Stomach (tissue), 9 donors: ENCODE data around the gene RRBP1. TPM values are rescaled to one million over a fixed set of nuclear protein-coding genes. Genes with fewer than 3 reads are reported as not detected.

ENCODE experiments used
- DNase-seq, 2 donors: peaks; one replicate each; pipeline versions ENCODE4 v3.0.0 to v3.0.0-alpha.2; 2013 to 2019
- H3K27ac ChIP-seq, 5 donors: fragments of 200-600 bp in 4 of 5; sonication (generic) in 4 of 5; one replicate each; pipeline ENCODE4 v1.5.1; 2013 to 2019; ENCODE audit warnings: mild to moderate bottlenecking in 1 of 5, moderate library complexity in 1 of 5
- H3K27me3 ChIP-seq, 3 donors: fragments of 200-600 bp; sonication (generic); one replicate each; pipeline ENCODE4 v1.5.1; 2017 to 2019; ENCODE audit warnings: mixed run types in 1 of 3
- H3K36me3 ChIP-seq, 4 donors: fragments of 200-600 bp; sonication (generic); 1 replicate in 3 of 4; 2 replicates in 1 of 4; pipeline ENCODE4 v1.5.1; 2016 to 2019
- H3K4me1 ChIP-seq, 4 donors: fragments of 200-600 bp; sonication (generic); one replicate each; pipeline ENCODE4 v1.5.1; 2016 to 2019
- H3K4me3 ChIP-seq, 4 donors: fragments of 200-600 bp; sonication (generic) in 3 of 4; one replicate each; pipeline ENCODE4 v1.5.1; 2016 to 2019; ENCODE audit warnings: mild to moderate bottlenecking in 1 of 4
- H3K9me3 ChIP-seq, 4 donors: fragments of 200-600 bp; sonication (generic); one replicate each; pipeline ENCODE4 v1.5.1; 2016 to 2019
- EP300 ChIP-seq: sonication (generic); formaldehyde crosslinking; IDR thresholded peaks from one replicate; pipeline ENCODE4 v1.6.1; 2017; ENCODE audit warnings: antibody characterized with exemption
- POLR2A ChIP-seq, 4 donors: fragments of 450-650 bp; IDR thresholded peaks; one replicate each; pipeline ENCODE4 v1.6.1; 2016; ENCODE audit warnings: antibody characterized with exemption in 4 of 4, control low read depth in 2 of 4, mild to moderate bottlenecking in 1 of 4, moderate library complexity in 1 of 4
- POLR2AphosphoS5 ChIP-seq, 3 donors: sonication (generic); formaldehyde crosslinking; IDR thresholded peaks; one replicate each; pipeline ENCODE4 v1.6.1; 2016; ENCODE audit warnings: antibody characterized with exemption in 3 of 3
- WGBS, 5 donors: extraction: QIAGEN DNeasy Blood & Tissue Kit in 3 of 5; methylation state at CpG; one replicate each; pipeline versions ENCODE4 v1.1.5 to v1.1.7; 2013 to 2018; 5-methylcytosine and 5-hydroxymethylcytosine counted together
- intact Hi-C: fragments of 100-400 bp; cut with DNase I; formaldehyde crosslinking; loops from one replicate; pipeline ENCODE4 v1.15.1; 2023; ENCODE audit warnings: low total_unique reads
- polyA plus RNA-seq, 3 donors: library from polyadenylated mRNA; stranded (reverse); fragments of 200-250 nt; gene quantifications; one replicate each; pipeline ENCODE4 v1.2.3, GENCODE V29; 2013
- total RNA-seq, 5 donors: library from RNA; depleted of rRNA; stranded (reverse); fragments of >200 nt; gene quantifications; one replicate each; pipeline versions ENCODE4 v1.1.0 to v1.2.3, GENCODE V29; 2014 to 2016
- TF ChIP-seq, protein P1 (sequence below), 7 experiments: fragments of 450-650 bp in 4 of 7; fragments of 200-600 bp in 3 of 7; sonication (generic) in 3 of 7; IDR thresholded peaks; one replicate each; pipeline ENCODE4 v1.5.1; 2016 to 2019; ENCODE audit warnings: antibody characterized with exemption in 7 of 7, control low read depth in 2 of 7, mild to moderate bottlenecking in 1 of 7
- donor health status: healthy with polysubstance abuse.
- donor health status: Bipolar disorder and iron deficiency.
- donor health status: healthy.

RRBP1 gene
- total and polyA plus RNA-seq, 8 donors: 34.4 to 456 (median 132) TPM

GRCh38 chr20:17626217-17627007 lies 55.6 kb downstream of the RRBP1 start:
- Histone ChIP-seq H3K27ac (peak overlapping the region; percentile 70 to 84 (median 79)), H3K27me3 (no peaks in the 10 kb centered on the region), H3K4me1 (peaks cover 8 to 48% (median 36%) of the 10 kb centered on the region in 4 donors), H3K4me3 (no peak overlapping the region), H3K9me3 (no peaks in the 10 kb centered on the region), H3K36me3 (peaks cover 82 to 100% (median 100%) of the 10 kb centered on the region in 4 donors)
- intact Hi-C loops: no loop called here
- WGBS, 5 donors: 26 to 62% (median 45%) methylated on average over 14 to 18 of the region's 18 CpGs
- DNase-seq: peak; percentile 88 to 89
- TF ChIP-seq, protein P1, sequence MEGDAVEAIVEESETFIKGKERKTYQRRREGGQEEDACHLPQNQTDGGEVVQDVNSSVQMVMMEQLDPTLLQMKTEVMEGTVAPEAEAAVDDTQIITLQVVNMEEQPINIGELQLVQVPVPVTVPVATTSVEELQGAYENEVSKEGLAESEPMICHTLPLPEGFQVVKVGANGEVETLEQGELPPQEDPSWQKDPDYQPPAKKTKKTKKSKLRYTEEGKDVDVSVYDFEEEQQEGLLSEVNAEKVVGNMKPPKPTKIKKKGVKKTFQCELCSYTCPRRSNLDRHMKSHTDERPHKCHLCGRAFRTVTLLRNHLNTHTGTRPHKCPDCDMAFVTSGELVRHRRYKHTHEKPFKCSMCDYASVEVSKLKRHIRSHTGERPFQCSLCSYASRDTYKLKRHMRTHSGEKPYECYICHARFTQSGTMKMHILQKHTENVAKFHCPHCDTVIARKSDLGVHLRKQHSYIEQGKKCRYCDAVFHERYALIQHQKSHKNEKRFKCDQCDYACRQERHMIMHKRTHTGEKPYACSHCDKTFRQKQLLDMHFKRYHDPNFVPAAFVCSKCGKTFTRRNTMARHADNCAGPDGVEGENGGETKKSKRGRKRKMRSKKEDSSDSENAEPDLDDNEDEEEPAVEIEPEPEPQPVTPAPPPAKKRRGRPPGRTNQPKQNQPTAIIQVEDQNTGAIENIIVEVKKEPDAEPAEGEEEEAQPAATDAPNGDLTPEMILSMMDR (IDR thresholded peaks at IDR 0.05): no peak
- no peak for TF ChIP-seq POLR2A (IDR thresholded peaks at IDR 0.05)
- no peak for TF ChIP-seq EP300
- TF ChIP-seq POLR2AphosphoS5 (IDR thresholded peaks at IDR 0.05): peak in 1 of 3 donors; percentile 66

DNA sequence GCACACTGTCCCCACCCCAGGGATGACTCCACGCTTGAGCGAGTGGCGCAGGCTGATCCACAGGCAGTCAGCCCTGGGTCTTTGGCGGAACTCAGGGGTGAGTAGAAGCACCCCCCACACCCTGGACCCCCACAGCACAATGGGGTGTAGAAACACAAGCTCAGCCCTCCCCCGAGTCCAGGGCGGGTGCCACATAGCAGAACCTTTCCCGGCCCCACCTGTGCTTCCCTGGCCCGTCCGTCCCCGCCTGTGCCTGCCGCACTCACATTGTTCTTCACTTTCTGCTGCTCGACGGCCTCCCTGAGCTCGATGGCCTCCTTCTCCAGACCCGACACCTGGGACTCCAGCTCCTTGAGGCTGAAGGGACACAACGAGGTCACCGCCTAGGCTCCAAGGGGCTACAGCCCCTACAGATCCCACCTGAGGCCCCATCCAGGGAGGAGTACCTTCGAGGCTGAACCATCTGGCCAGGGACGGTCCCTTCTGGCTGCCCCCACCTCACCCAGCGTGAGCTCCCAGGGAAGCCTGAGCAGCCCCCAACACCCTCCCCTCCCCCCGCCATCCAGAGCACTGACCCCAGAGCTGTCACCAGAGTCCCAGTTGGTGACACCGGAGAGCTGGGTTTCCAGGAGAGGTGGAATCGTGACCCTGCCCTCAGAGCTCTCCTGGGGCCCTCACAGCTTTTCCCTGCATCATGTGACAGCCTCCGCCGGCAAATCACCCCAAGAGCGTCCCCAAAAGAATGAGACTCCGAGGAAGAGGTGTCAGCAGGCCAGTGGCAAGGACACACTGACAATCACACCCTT lies 56.6 kb downstream of the RRBP1 start:
- Histone ChIP-seq H3K27ac (peak overlapping the region; percentile 57 to 83 (median 70)), H3K4me3 (no peak overlapping the region), H3K27me3 (no peaks in the 10 kb centered on the region), H3K4me1 (peaks cover 8 to 41% (median 32%) of the 10 kb centered on the region in 4 donors), H3K9me3 (no peaks in the 10 kb centered on the region), H3K36me3 (peaks cover 84 to 100% (median 100%) of the 10 kb centered on the region in 4 donors)
- intact Hi-C loops: no loop called here
- 86 to 96% (median 91%) methylated on average over 24 to 27 of the region's 27 CpGs for WGBS, 5 donors
- TF ChIP-seq, protein P1 (IDR thresholded peaks at IDR 0.05): no peak
- no peak for DNase-seq

GRCh38 chr20:17624551-17625245 lies 57.3 kb downstream of the RRBP1 start:
- H3K27me3 ChIP-seq: no peaks in the 10 kb centered on the region
- WGBS, 5 donors: 62 to 84% (median 73%) methylated on average over 8 to 15 of the region's 15 CpGs
- peak overlapping the region in 4 of 5 donors; percentile 38 to 79 (median 54) for H3K27ac ChIP-seq
- no peaks in the 10 kb centered on the region for H3K9me3 ChIP-seq
- no peak for DNase-seq
- intact Hi-C loops: no loop called here
- H3K4me3 ChIP-seq: no peak overlapping the region
- H3K36me3 ChIP-seq: peaks cover 86 to 100% (median 100%) of the 10 kb centered on the region in 4 donors
- H3K4me1 ChIP-seq: peaks cover 8 to 41% (median 32%) of the 10 kb centered on the region in 4 donors
- TF ChIP-seq POLR2AphosphoS5 (IDR thresholded peaks at IDR 0.05): no peak
- TF ChIP-seq POLR2A (IDR thresholded peaks at IDR 0.05): no peak
- TF ChIP-seq EP300: no peak
- TF ChIP-seq, protein P1 (IDR thresholded peaks at IDR 0.05): no peak

DNA sequence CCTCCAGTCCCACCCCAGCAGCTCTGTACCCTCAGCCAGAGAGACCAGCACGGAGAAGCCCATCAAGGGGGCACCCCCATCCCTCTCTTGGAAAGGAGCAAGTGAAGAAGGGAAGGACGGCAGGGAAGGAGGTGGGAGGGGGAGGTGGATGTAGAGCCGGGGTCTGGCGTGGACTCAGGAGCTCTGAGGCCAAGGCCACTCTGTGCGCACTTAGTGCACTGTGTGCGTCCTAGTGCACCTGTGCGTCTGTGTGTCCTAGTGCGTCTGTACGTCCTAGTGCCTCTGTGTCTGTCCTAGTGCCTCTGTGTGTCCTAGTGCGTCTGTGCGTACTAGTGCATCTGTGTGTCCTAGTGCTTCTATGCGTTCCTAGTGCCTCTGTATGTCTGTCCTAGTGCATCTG lies 58.0 kb downstream of the RRBP1 start:
- Histone ChIP-seq H3K27ac (no peak overlapping the region), H3K4me1 (peaks cover 8 to 41% (median 32%) of the 10 kb centered on the region in 4 donors), H3K36me3 (peaks cover 86 to 100% (median 100%) of the 10 kb centered on the region in 4 donors), H3K27me3 (no peaks in the 10 kb centered on the region), H3K4me3 (no peak overlapping the region), H3K9me3 (no peaks in the 10 kb centered on the region)
- TF ChIP-seq EP300 (no peak), POLR2A (IDR thresholded peaks at IDR 0.05) (no peak)
- DNase-seq: no peak
- intact Hi-C loops: no loop called here
- WGBS, 5 donors: 89 to 95% (median 90%) methylated on average over 12 of the region's 12 CpGs
